Breast epithelium (tissue), 4 donors: ENCODE data around the gene PC. TPM values are rescaled to one million over a fixed set of nuclear protein-coding genes. Genes with fewer than 3 reads are reported as not detected.

Source experiments
- DNase-seq, 2 donors: peaks; one replicate each; pipeline ENCODE4 v3.0.0-alpha.2; 2019; ENCODE audit warnings: low spot score in 2 of 2
- H3K27ac ChIP-seq, 2 donors: fragments of 200-600 bp; sonication (generic) in 1 of 2; one replicate each; pipeline ENCODE4 v1.5.1; 2016 to 2019; ENCODE audit warnings: mild to moderate bottlenecking in 1 of 2
- H3K27me3 ChIP-seq, 2 donors: fragments of 200-600 bp; sonication (generic) in 1 of 2; one replicate each; pipeline versions ENCODE4 v1.5.1 to v1.6.0; 2017 to 2019; ENCODE audit warnings: control low read depth in 1 of 2, mild to moderate bottlenecking in 1 of 2
- H3K36me3 ChIP-seq: fragments of 200-600 bp; one replicate; pipeline ENCODE4 v1.5.1; 2019
- H3K4me1 ChIP-seq, 2 donors: fragments of 200-600 bp; sonication (generic); one replicate each; pipeline ENCODE4 v1.5.1; 2016 to 2019; ENCODE audit warnings: control low read depth in 1 of 2
- H3K4me3 ChIP-seq, 3 donors: fragments of 200-600 bp; sonication (generic); 1 replicate in 2 of 3; 2 replicates in 1 of 3; pipeline ENCODE4 v1.5.1; 2016 to 2019; ENCODE audit warnings: mild to moderate bottlenecking in 3 of 3, moderate library complexity in 2 of 3
- H3K9me3 ChIP-seq, 2 donors: fragments of 200-600 bp; sonication (generic) in 1 of 2; one replicate each; pipeline ENCODE4 v1.5.1; 2016 to 2019; ENCODE audit warnings: control low read depth in 1 of 2
- POLR2A ChIP-seq: fragments of 450-650 bp; IDR thresholded peaks from one replicate; pipeline ENCODE4 v1.6.1; 2016; ENCODE audit warnings: antibody characterized with exemption, mild to moderate bottlenecking, moderate library complexity
- POLR2AphosphoS5 ChIP-seq, 3 donors: sonication (generic); formaldehyde crosslinking; IDR thresholded peaks; one replicate each; pipeline ENCODE4 v1.6.1; 2017; ENCODE audit warnings: antibody characterized with exemption in 3 of 3
- intact Hi-C: fragments of 100-400 bp; cut with DNase I; formaldehyde crosslinking; loops from one replicate; pipeline ENCODE4 v1.15.1; 2023; ENCODE audit warnings: low total_unique reads
- total RNA-seq, 3 donors: library from RNA; depleted of rRNA; stranded (reverse); fragments of >200 nt; gene quantifications; one replicate each; pipeline ENCODE4 v1.1.0, GENCODE V29; 2016
- TF ChIP-seq, protein P1 (sequence below), 3 donors: fragments of 450-650 bp; IDR thresholded peaks; one replicate each; pipeline ENCODE4 v1.5.1; 2016 to 2017; ENCODE audit warnings: antibody characterized with exemption in 3 of 3, mild to moderate bottlenecking in 3 of 3, moderate library complexity in 3 of 3

PC gene
- total RNA-seq, 3 donors from 2014 or later: 35.4 to 137 (median 50.2) TPM

DNA sequence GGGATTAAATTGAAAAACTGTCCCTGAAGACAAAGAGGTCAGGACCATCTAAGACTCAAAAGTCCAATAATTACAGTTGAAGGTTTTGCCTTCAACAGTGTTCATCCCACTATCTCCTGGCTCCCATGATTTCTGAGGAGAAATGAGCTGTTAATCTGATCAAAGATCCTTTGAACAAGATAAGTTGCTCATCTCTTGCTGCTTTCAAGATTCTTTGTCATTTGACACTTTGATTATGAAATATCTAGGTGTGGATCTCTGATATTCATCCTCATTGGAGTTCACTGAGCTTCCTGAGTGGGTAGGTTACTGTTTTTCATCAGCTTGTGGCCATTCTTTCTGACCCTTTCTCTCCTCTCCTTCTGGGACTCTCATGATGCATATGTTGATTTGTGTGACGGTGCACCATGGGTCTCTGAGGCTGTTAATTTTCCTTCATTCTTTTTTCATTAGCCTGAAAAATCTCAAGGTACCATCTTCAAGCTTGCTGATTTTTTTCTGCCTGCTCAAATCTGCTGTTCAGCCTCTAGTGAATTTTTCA, 20.9 kb downstream of the PC start:
- no peaks in the 10 kb centered on the region for H3K36me3 ChIP-seq

GRCh38 chr11:66936311-66936711, 21.9 kb downstream of the PC start:
- H3K4me1 ChIP-seq: no peaks in the 10 kb centered on the region
- H3K9me3 ChIP-seq: no peaks in the 10 kb centered on the region
- H3K27me3 ChIP-seq: no peaks in the 10 kb centered on the region
- no peak overlapping the region for H3K4me3 ChIP-seq
- no peak for TF ChIP-seq POLR2A
- TF ChIP-seq, protein P1, sequence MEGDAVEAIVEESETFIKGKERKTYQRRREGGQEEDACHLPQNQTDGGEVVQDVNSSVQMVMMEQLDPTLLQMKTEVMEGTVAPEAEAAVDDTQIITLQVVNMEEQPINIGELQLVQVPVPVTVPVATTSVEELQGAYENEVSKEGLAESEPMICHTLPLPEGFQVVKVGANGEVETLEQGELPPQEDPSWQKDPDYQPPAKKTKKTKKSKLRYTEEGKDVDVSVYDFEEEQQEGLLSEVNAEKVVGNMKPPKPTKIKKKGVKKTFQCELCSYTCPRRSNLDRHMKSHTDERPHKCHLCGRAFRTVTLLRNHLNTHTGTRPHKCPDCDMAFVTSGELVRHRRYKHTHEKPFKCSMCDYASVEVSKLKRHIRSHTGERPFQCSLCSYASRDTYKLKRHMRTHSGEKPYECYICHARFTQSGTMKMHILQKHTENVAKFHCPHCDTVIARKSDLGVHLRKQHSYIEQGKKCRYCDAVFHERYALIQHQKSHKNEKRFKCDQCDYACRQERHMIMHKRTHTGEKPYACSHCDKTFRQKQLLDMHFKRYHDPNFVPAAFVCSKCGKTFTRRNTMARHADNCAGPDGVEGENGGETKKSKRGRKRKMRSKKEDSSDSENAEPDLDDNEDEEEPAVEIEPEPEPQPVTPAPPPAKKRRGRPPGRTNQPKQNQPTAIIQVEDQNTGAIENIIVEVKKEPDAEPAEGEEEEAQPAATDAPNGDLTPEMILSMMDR (IDR thresholded peaks at IDR 0.05): no peak
- TF ChIP-seq POLR2AphosphoS5 (IDR thresholded peaks at IDR 0.05): no peak
- no peak for DNase-seq
- no peaks in the 10 kb centered on the region for H3K36me3 ChIP-seq
- intact Hi-C loops: no loop called here
- no peak overlapping the region for H3K27ac ChIP-seq

More for the DNA sequence above, 20.9 kb downstream of the PC start:
- H3K27me3 ChIP-seq: no peaks in the 10 kb centered on the region
- no peaks in the 10 kb centered on the region for H3K9me3 ChIP-seq
- H3K4me1 ChIP-seq: no peaks in the 10 kb centered on the region
- TF ChIP-seq, protein P1 (IDR thresholded peaks at IDR 0.05): no peak
- TF ChIP-seq POLR2A: no peak
- TF ChIP-seq POLR2AphosphoS5 (IDR thresholded peaks at IDR 0.05): no peak
- no peak overlapping the region for H3K4me3 ChIP-seq
- intact Hi-C loops: no loop called here
- DNase-seq: no peak
- no peak overlapping the region for H3K27ac ChIP-seq

DNA sequence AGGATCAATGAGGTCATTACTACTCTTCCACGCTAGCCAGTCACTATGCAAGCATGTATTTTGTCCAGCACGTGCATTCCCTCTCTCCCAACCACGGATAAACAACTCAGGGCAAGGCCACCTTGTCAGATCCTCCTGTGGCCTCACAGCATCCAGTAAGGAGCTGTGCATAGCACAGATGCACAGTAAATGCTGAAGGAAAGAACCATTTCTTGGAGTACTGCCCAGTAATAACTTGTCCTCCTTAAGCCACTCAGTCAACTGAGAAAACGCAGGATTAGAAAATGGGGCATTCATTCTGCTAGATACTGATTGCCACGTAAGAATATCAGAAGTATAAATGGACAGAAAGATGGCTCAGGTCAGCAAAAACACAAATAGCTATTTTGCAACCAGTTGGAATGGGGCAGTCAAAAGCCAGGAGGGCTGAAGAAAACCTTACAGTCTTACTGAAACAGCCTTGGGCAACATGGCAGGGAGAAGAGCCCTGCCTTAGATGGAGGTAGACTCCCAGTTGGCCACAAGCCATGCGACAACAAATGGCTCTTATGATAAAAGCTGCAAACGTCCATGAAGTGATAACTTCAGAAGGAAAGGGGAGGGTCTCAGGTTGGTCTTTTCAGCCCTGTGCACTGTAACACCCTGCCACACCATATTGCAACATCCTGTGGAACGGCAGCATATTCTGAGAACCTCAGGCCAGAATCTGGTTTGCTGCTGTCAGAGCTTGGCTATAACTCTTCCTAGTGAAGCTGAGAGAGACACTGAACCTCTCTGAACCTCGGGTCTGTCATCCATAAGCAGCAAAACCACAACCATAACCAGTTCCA, 23.0 kb downstream of the PC start:
- no peak for TF ChIP-seq POLR2AphosphoS5 (IDR thresholded peaks at IDR 0.05)
- TF ChIP-seq POLR2A: no peak
- TF ChIP-seq, protein P1 (IDR thresholded peaks at IDR 0.05): no peak
- H3K27ac ChIP-seq: peak overlapping the region; percentile 8 to 20
- no peak overlapping the region for H3K4me3 ChIP-seq
- intact Hi-C loops: no loop called here
- H3K27me3 ChIP-seq: no peaks in the 10 kb centered on the region
- DNase-seq: no peak
- no peaks in the 10 kb centered on the region for H3K36me3 ChIP-seq
- H3K9me3 ChIP-seq: no peaks in the 10 kb centered on the region
- H3K4me1 ChIP-seq: no peaks in the 10 kb centered on the region

- Histone ChIP-seq H3K27ac (peak overlapping the region in 1 of 2 donors; percentile 20), H3K27me3 (no peaks in the 10 kb centered on the region), H3K4me3 (no peak overlapping the region), H3K4me1 (no peaks in the 10 kb centered on the region), H3K36me3 (no peaks in the 10 kb centered on the region), H3K9me3 (no peaks in the 10 kb centered on the region)
- TF ChIP-seq POLR2AphosphoS5 (IDR thresholded peaks at IDR 0.05): no peak
- TF ChIP-seq, protein P1 (IDR thresholded peaks at IDR 0.05): no peak
- TF ChIP-seq POLR2A: no peak
- intact Hi-C loops: no loop called here
- DNase-seq: no peak
Observed at GRCh38 chr11:66933531-66933930, 24.7 kb downstream of the PC start.

DNA sequence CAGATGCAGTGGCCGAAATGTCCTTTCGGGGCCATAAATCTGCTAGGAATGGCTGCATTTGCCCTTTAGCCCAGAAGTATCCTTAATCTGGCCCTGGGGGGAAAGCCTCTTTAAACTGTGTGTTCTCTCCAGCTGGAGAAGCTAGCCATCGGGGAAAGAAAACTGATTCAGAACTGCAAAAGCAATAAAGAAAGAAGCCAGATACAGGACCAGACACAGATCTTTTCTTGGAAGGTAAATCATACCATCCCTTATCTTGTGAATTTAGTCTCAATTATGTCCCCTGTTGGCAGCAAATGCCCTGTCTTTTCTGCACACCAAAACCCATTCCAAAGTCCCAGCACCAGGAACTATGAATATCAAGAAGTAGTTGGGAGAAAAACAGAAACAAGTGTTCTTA, 25.6 kb downstream of the PC start:
- Histone ChIP-seq H3K4me3 (no peak overlapping the region), H3K27ac (no peak overlapping the region), H3K36me3 (no peaks in the 10 kb centered on the region), H3K9me3 (no peaks in the 10 kb centered on the region), H3K4me1 (no peaks in the 10 kb centered on the region), H3K27me3 (no peaks in the 10 kb centered on the region)
- no peak for DNase-seq
- intact Hi-C loops: no loop called here
- TF ChIP-seq, protein P1 (IDR thresholded peaks at IDR 0.05): no peak
- TF ChIP-seq POLR2A: no peak
- TF ChIP-seq POLR2AphosphoS5 (IDR thresholded peaks at IDR 0.05): no peak
